HepG2 (cell line): ENCODE measurements around the gene B9D2. TPM values are rescaled to one million over a fixed set of nuclear protein-coding genes. Genes with fewer than 3 reads are reported as not detected.

Source experiments
- ATF7-NPFF ChIP-seq: sonication (generic); formaldehyde crosslinking; IDR thresholded peaks from 2 replicates; pipeline ENCODE4 v1.8.1; 2023; ENCODE audit warnings: mild to moderate bottlenecking, low read depth, missing genetic modification reagents, moderate library complexity
- BCLAF1 ChIP-seq: fragments of 450-650 bp; IDR thresholded peaks from 2 replicates; pipeline ENCODE4 v1.6.1; 2017; ENCODE audit warnings: mild to moderate bottlenecking
- HNF4G ChIP-seq, 2 experiments: sonication (generic) in 1 of 2; formaldehyde crosslinking in 1 of 2; IDR thresholded peaks; 2 replicates each; pipeline versions ENCODE4 v1.4.0 to v1.6.1; 2011 to 2020; ENCODE audit warnings: borderline replicate concordance in 2 of 2, low read depth in 2 of 2, mild to moderate bottlenecking in 2 of 2, low read length in 1 of 2, missing genetic modification reagents in 1 of 2, moderate library complexity in 1 of 2
- HNRNPL ChIP-seq: fragments of 200-400 bp; formaldehyde crosslinking; IDR thresholded peaks from 2 replicates; pipeline ENCODE4 v1.6.1; 2017; ENCODE audit warnings: mild to moderate bottlenecking, low read depth, low read length
- IRF2 ChIP-seq: IDR thresholded peaks from 2 replicates; pipeline ENCODE4 v1.6.1; 2018; ENCODE audit warnings: missing genetic modification reagents, missing compliant biosample characterization
- MAX ChIP-seq: IDR thresholded peaks from 2 replicates; pipeline ENCODE4 v1.6.1; 2012; ENCODE audit warnings: inconsistent platforms
- MLXIP ChIP-seq: sonication (generic); formaldehyde crosslinking; IDR thresholded peaks from 2 replicates; pipeline ENCODE4 v1.9.0; 2021; ENCODE audit warnings: missing genetic modification reagents, borderline replicate concordance
- NCOA5 ChIP-seq: sonication (generic); formaldehyde crosslinking; IDR thresholded peaks from 2 replicates; pipeline ENCODE4 v1.4.0; 2020; ENCODE audit warnings: missing genetic modification reagents
- NR3C1 ChIP-seq: sonication (generic); formaldehyde crosslinking; IDR thresholded peaks from 2 replicates; pipeline ENCODE4 v1.4.0; 2020; ENCODE audit warnings: missing genetic modification reagents
- PBX2 ChIP-seq: IDR thresholded peaks from 2 replicates; pipeline ENCODE4 v1.6.1; 2016; ENCODE audit warnings: control low read depth
- SALL1 ChIP-seq: sonication (generic); formaldehyde crosslinking; IDR thresholded peaks from 2 replicates; pipeline ENCODE4 v1.8.0; 2022; ENCODE audit warnings: mild to moderate bottlenecking, missing genetic modification reagents
- SALL2 ChIP-seq: sonication (generic); formaldehyde crosslinking; IDR thresholded peaks from 2 replicates; pipeline ENCODE4 v1.8.1; 2023; ENCODE audit warnings: mild to moderate bottlenecking, missing genetic modification reagents, inconsistent platforms
- TIGD3 ChIP-seq: sonication (generic); formaldehyde crosslinking; IDR thresholded peaks from 2 replicates; pipeline ENCODE4 v1.5.1; 2020; ENCODE audit warnings: mild to moderate bottlenecking, missing genetic modification reagents, borderline replicate concordance
- ZNF687 ChIP-seq: sonication (generic); formaldehyde crosslinking; IDR thresholded peaks from 2 replicates; pipeline ENCODE4 v1.5.1; 2020; ENCODE audit warnings: mild to moderate bottlenecking, missing genetic modification reagents, moderate library complexity
- polyA plus RNA-seq, 8 experiments: library from polyadenylated mRNA; depleted of rRNA in 3 of 8; stranded (reverse) in 7 of 8; unstranded in 1 of 8; fragments of >200 nt; fragmentation: Illumina TruSeq in 4 of 8; extraction: Trizol in 4 of 8; gene quantifications; 2 replicates each; pipeline versions ENCODE4 v1.2.1 to v1.2.3, GENCODE V29; 2011 to 2016; ENCODE audit warnings: low read depth in 4 of 8, missing spikeins in 1 of 8, mixed read lengths in 1 of 8; ENCODE audit not compliant: insufficient read depth in 1 of 8
- total RNA-seq, 5 experiments: library from RNA; depleted of rRNA; stranded (reverse); fragments of >200 nt; fragmentation: Illumina TruSeq; extraction: Trizol; gene quantifications; 2 replicates each; pipeline ENCODE4 v1.2.3, GENCODE V29; 2016; ENCODE audit warnings: low read depth in 1 of 5

Gene B9D2
- total and polyA plus RNA-seq, 2 of the 13 experiments (the other 11 are each of a cell fraction or from before 2014, with no cell fraction given), result 3.1 to 4.4 TPM

GRCh38 chr19:41363753-41364523, at the start of gene B9D2 (continued):
- TF ChIP-seq ZNF687 (peak; percentile 76), PBX2 (peak; percentile 85), NCOA5 (CRISPR knock-in tag) (no peak), IRF2 (CRISPR knock-in tag) (peak; percentile 32), TIGD3 (CRISPR knock-in tag) (no peak; the same call in 1 of the 2 replicates), HNRNPL (0 out of 2 replicates have a peak, but pooled peaks have one; percentile 11), SALL2 (peak; percentile 14; the same call in 1 of the 2 replicates), NR3C1 (no peak), MAX (peak; percentile 45; the same call in 1 of the 2 replicates), BCLAF1 (no peak), ATF7-NPFF (no peak; the same call in 1 of the 2 replicates), MLXIP (CRISPR knock-in tag) (no peak), HNF4G (IDR thresholded peaks at IDR 0.05; ENCODE audit: borderline replicate concordance, low read depth, low read length) (no peak), HNF4G (CRISPR knock-in tag; IDR thresholded peaks at IDR 0.05; ENCODE audit: borderline replicate concordance, low read depth) (no peak; the same call in 1 of the 2 replicates), SALL1 (peak; percentile 61)
